Common myeloid progenitor, CD34-positive (primary cell): ENCODE results near the gene CKS2.
A peak's percentile ranks its signal among the peaks of the same experiment; 100 is the strongest.

Source experiments
- CTCF ChIA-PET: fragments of 350-600 bp; sonication (Branson Sonifier 250); formaldehyde crosslinking; loops from one replicate; lab custom pipeline; 2021; ENCODE audit warnings: antibody characterized with exemption; lab: Charles Lee
- POLR2A ChIA-PET: fragments of 350-600 bp; sonication (Branson Sonifier 250); formaldehyde crosslinking; loops from one replicate; lab custom pipeline; 2021; ENCODE audit warnings: antibody characterized with exemption; lab: Charles Lee
- DNase-seq, 3 donors: peaks; one replicate each; pipeline versions ENCODE4 v3.0.0 to v3.0.0-alpha.2; 2013
- H3K27ac ChIP-seq, 2 experiments: 1 replicate in 1 of 2; 2 replicates in 1 of 2; pipeline ENCODE4 v1.7.0; 2013; ENCODE audit warnings: inconsistent platforms in 2 of 2, low read length in 2 of 2, mild to moderate bottlenecking in 2 of 2, low read depth in 1 of 2, moderate library complexity in 1 of 2; ENCODE audit not compliant: severe bottlenecking in 2 of 2, insufficient read depth in 1 of 2, poor library complexity in 1 of 2
- H3K27me3 ChIP-seq, 5 experiments: replicated peaks in 2 of 5; 1 replicate in 3 of 5; 2 replicates in 2 of 5; pipeline versions ENCODE4 v1.6.1 to v1.7.0; 2013; ENCODE audit warnings: low read length in 4 of 5, mild to moderate bottlenecking in 2 of 5, moderate library complexity in 2 of 5, inconsistent platforms in 1 of 5; ENCODE audit not compliant: insufficient read depth in 5 of 5, control insufficient read depth in 4 of 5
- H3K36me3 ChIP-seq, 4 experiments: 1 replicate in 2 of 4; 2 replicates in 2 of 4; pipeline versions ENCODE4 v1.6.1 to v1.7.0; 2013; ENCODE audit warnings: low read length in 3 of 4, control low read depth in 1 of 4, mild to moderate bottlenecking in 1 of 4; ENCODE audit not compliant: control insufficient read depth in 4 of 4, insufficient read depth in 4 of 4
- H3K4me1 ChIP-seq, 4 experiments: 1 replicate in 3 of 4; 2 replicates in 1 of 4; pipeline versions ENCODE4 v1.6.1 to v1.7.1; 2013; ENCODE audit warnings: low read length in 3 of 4, mild to moderate bottlenecking in 3 of 4, control low read depth in 1 of 4, inconsistent platforms in 1 of 4, moderate library complexity in 1 of 4; ENCODE audit not compliant: control insufficient read depth in 4 of 4, insufficient read depth in 4 of 4; ENCODE audit errors: control extremely low read depth in 1 of 4
- H3K4me3 ChIP-seq, 7 experiments: 1 replicate in 4 of 7; 2 replicates in 3 of 7; pipeline versions ENCODE4 v1.5.1 to v1.7.0; 2013; ENCODE audit warnings: mild to moderate bottlenecking in 7 of 7, low read length in 6 of 7, moderate library complexity in 6 of 7, inconsistent platforms in 2 of 7, low read depth in 2 of 7, control low read depth in 1 of 7; ENCODE audit not compliant: insufficient read depth in 4 of 7, control insufficient read depth in 1 of 7; ENCODE audit errors: extremely low read depth in 1 of 7
- H3K9me3 ChIP-seq, 5 experiments: 1 replicate in 4 of 5; 2 replicates in 1 of 5; pipeline versions ENCODE4 v1.6.1 to v1.7.1; 2013; ENCODE audit warnings: low read length in 4 of 5, mild to moderate bottlenecking in 2 of 5, inconsistent platforms in 1 of 5, low read depth in 1 of 5, moderate library complexity in 1 of 5; ENCODE audit not compliant: control insufficient read depth in 4 of 5, insufficient read depth in 2 of 5; ENCODE audit errors: control extremely low read depth in 1 of 5
- WGBS: methylation state at CpG from one replicate; pipeline ENCODE4 v1.1.5; 2013; ENCODE audit not compliant: insufficient coverage; 5-methylcytosine and 5-hydroxymethylcytosine counted together

The CKS2 gene

GRCh38 chr9:89309608-89310474, 1.2 kb upstream of the CKS2 start:
- Histone ChIP-seq H3K27ac (peak overlapping the region; percentile 97 to 99), H3K4me3 (peak overlapping the region; percentile 52 to 84 (median 78)), H3K9me3 (no peaks in the 10 kb centered on the region), H3K4me1 (peaks cover 25 to 36% (median 34%) of the 10 kb centered on the region in 4 experiments), H3K27me3 (no peaks in the 10 kb centered on the region), H3K36me3 (peaks cover 0 to 13% (median 2%) of the 10 kb centered on the region in 4 experiments)
- 22% methylated on average over 18 of the region's 23 CpGs for WGBS
- ChIA-PET CTCF (no interaction called here), POLR2A (interaction anchor here (0.6 to 1.7 kb wide), 5 partner anchors 9 to 987 kb away, joined by 3 to 11 read pairs (median 4); partner anchors contain the start of gene SECISBP2)
- peak in 2 of 3 donors; percentile 43 to 50 for DNase-seq

GRCh38 chr9:89311346-89312221, 589 bp downstream of the CKS2 start:
- Histone ChIP-seq H3K27ac (peak overlapping the region; percentile 85 to 99), H3K36me3 (peaks cover 0 to 25% (median 9%) of the 10 kb centered on the region in 4 experiments), H3K4me3 (peak overlapping the region; percentile 58 to 100 (median 97)), H3K4me1 (peaks cover 25 to 39% (median 35%) of the 10 kb centered on the region in 4 experiments), H3K27me3 (no peaks in the 10 kb centered on the region), H3K9me3 (no peaks in the 10 kb centered on the region)
- CTCF ChIA-PET, result interaction anchor here (1.4 kb wide), 1 partner anchor 13 kb away, joined by 5 read pairs; no protein-coding TSS in a partner anchor
- POLR2A ChIA-PET, result interaction anchor here (0.6 to 1.7 kb wide), 2 partner anchors 32 to 156 kb away, joined by 4 to 11 read pairs; no protein-coding TSS in a partner anchor
- peak in 1 of 3 donors; percentile 13 for DNase-seq
- under 1% methylated on average over 33 of the region's 54 CpGs for WGBS

- Histone ChIP-seq H3K4me3 (peak overlapping the region in 6 of 7 experiments; percentile 77 to 100 (median 97)), H3K36me3 (peaks cover 4 to 31% (median 13%) of the 10 kb centered on the region in 4 experiments), H3K9me3 (no peaks in the 10 kb centered on the region), H3K27ac (peak overlapping the region; percentile 85 to 99), H3K27me3 (no peaks in the 10 kb centered on the region), H3K4me1 (peaks cover 25 to 41% (median 35%) of the 10 kb centered on the region in 4 experiments)
- ChIA-PET POLR2A (interaction anchor here (0.6 kb wide), 1 partner anchor 155 kb away, joined by 4 read pairs; no protein-coding TSS in a partner anchor), CTCF (interaction anchor here (1.4 kb wide), 1 partner anchor 12 kb away, joined by 5 read pairs; no protein-coding TSS in a partner anchor)
- WGBS, result 0% methylated on average over 5 of the region's 8 CpGs
- peak in 2 of 3 donors; percentile 41 to 49 for DNase-seq
These were observed 1.2 kb downstream of the CKS2 start for GRCh38 chr9:89312222-89312571.

- Histone ChIP-seq H3K9me3 (no peaks in the 10 kb centered on the region), H3K27ac (peak overlapping the region; percentile 17 to 99), H3K4me3 (peak overlapping the region in 4 of 7 experiments; percentile 3 to 100 (median 87)), H3K27me3 (no peaks in the 10 kb centered on the region), H3K4me1 (peaks cover 33 to 51% (median 43%) of the 10 kb centered on the region in 4 experiments), H3K36me3 (peaks cover 5 to 36% (median 16%) of the 10 kb centered on the region in 4 experiments)
- no CpG with 5 or more reads among the region's 1 CpG for WGBS
- POLR2A ChIA-PET, result interaction anchor here (1.4 kb wide), 1 partner anchor 235 kb away, joined by 3 read pairs; no protein-coding TSS in a partner anchor
- CTCF ChIA-PET, result no interaction called here
- DNase-seq, result no peak
These were observed 2.8 kb downstream of the CKS2 start for GRCh38 chr9:89313842-89314241.

- no peak for DNase-seq
- POLR2A ChIA-PET, result no interaction called here
- H3K4me3 ChIP-seq, result peak overlapping the region in 3 of 7 experiments; percentile 28 to 39 (median 36)
- H3K36me3 ChIP-seq, result peaks cover 5 to 36% (median 16%) of the 10 kb centered on the region in 4 experiments
- H3K27me3 ChIP-seq, result no peaks in the 10 kb centered on the region
- peak overlapping the region in 1 of 2 experiments; percentile 99 for H3K27ac ChIP-seq
- no peaks in the 10 kb centered on the region for H3K9me3 ChIP-seq
- H3K4me1 ChIP-seq, result peaks cover 36 to 52% (median 47%) of the 10 kb centered on the region in 4 experiments
- CTCF ChIA-PET, result interaction anchor here (0.6 kb wide), 1 partner anchor 95 kb away, joined by 3 read pairs; no protein-coding TSS in a partner anchor
- WGBS, result 100% methylated on average over 1 of the region's 1 CpG
These were observed 4.0 kb downstream of the CKS2 start for GRCh38 chr9:89314955-89315354.

GRCh38 chr9:89315482-89315881, 4.5 kb downstream of the CKS2 start:
- Histone ChIP-seq H3K4me3 (no peak overlapping the region), H3K4me1 (peaks cover 39 to 55% (median 48%) of the 10 kb centered on the region in 4 experiments), H3K9me3 (no peaks in the 10 kb centered on the region), H3K27ac (peak overlapping the region in 1 of 2 experiments; percentile 99), H3K27me3 (no peaks in the 10 kb centered on the region), H3K36me3 (peaks cover 5 to 36% (median 17%) of the 10 kb centered on the region in 4 experiments)
- CTCF ChIA-PET, result interaction anchor here (0.6 kb wide), 1 partner anchor 95 kb away, joined by 3 read pairs; no protein-coding TSS in a partner anchor
- POLR2A ChIA-PET, result no interaction called here
- DNase-seq, result no peak
